Stimulated activated CD8-positive, alpha-beta memory T cell treated with anti-CD3 and anti-CD28 coated beads, Interleukin-15, amount 100 ng/mL, for 1 hour (primary cell): Measurements from ENCODE around the gene GPC5.
"Not testable (repeated sequence)": the region's sequence is repeated elsewhere in the genome, so short reads cannot be mapped to it uniquely, and the experiment has no call there.

Source experiments
- DNase-seq: peaks from one replicate; pipeline ENCODE4 v3.0.0-alpha.2; 2020; ENCODE audit warnings: low read depth

GPC5 gene

GRCh38 chr13:92473765-92474475, 1075.5 kb downstream of the GPC5 start:
- no peak for DNase-seq

- no peak for DNase-seq
Observed at GRCh38 chr13:92480387-92480786, 1082.0 kb downstream of the GPC5 start.

GRCh38 chr13:92482790-92483189, 1084.4 kb downstream of the GPC5 start:
- not testable (repeated sequence) for DNase-seq

- DNase-seq = no peak
Observed at GRCh38 chr13:92483894-92484293, 1085.5 kb downstream of the GPC5 start.

- DNase-seq = no peak
Observed at GRCh38 chr13:92487238-92487637, 1088.8 kb downstream of the GPC5 start.

- no peak for DNase-seq
Observed at GRCh38 chr13:92488249-92488852, 1089.9 kb downstream of the GPC5 start.

- DNase-seq = no peak
Observed at GRCh38 chr13:92491839-92492238, 1093.4 kb downstream of the GPC5 start.

GRCh38 chr13:92494915-92495314, 1096.5 kb downstream of the GPC5 start:
- no peak for DNase-seq

- DNase-seq = no peak
Observed at GRCh38 chr13:92500192-92500591, 1101.8 kb downstream of the GPC5 start.

GRCh38 chr13:92510416-92510815, 1112.0 kb downstream of the GPC5 start:
- DNase-seq = no peak

- DNase-seq = no peak
Observed at GRCh38 chr13:92512852-92513251, 1114.4 kb downstream of the GPC5 start.

- no peak for DNase-seq
Observed at GRCh38 chr13:92513672-92514071, 1115.3 kb downstream of the GPC5 start.

GRCh38 chr13:92514420-92515125, 1116.2 kb downstream of the GPC5 start:
- no peak for DNase-seq

- DNase-seq = not testable (repeated sequence)
Observed at GRCh38 chr13:92516878-92517277, 1118.5 kb downstream of the GPC5 start.

GRCh38 chr13:92518622-92519021, 1120.2 kb downstream of the GPC5 start:
- DNase-seq = not testable (repeated sequence)

GRCh38 chr13:92530364-92530763, 1131.9 kb downstream of the GPC5 start:
- DNase-seq = no peak

GRCh38 chr13:92535222-92536006, 1137.0 kb downstream of the GPC5 start:
- DNase-seq = no peak

- DNase-seq = no peak
Observed at GRCh38 chr13:92537471-92537870, 1139.0 kb downstream of the GPC5 start.

- no peak for DNase-seq
Observed at GRCh38 chr13:92538164-92538563, 1139.7 kb downstream of the GPC5 start.

- DNase-seq = not testable (repeated sequence)
Observed at GRCh38 chr13:92539148-92539547, 1140.7 kb downstream of the GPC5 start.

- no peak for DNase-seq
Observed at GRCh38 chr13:92547266-92547665, 1148.8 kb downstream of the GPC5 start.

- DNase-seq = no peak
Observed at GRCh38 chr13:92549276-92549675, 1150.9 kb downstream of the GPC5 start.
